Brain microvascular endothelial cell (primary cell): ENCODE results near the gene ERC2.

Experiments
- DNase-seq: peaks from one replicate; pipeline ENCODE4 v3.0.0-alpha.2; 2020
- H3K27ac ChIP-seq: fragments of 250-450 bp; sonication (Bioruptor Pico); 2 replicates; pipeline ENCODE4 v1.5.1; 2020; ENCODE audit warnings: mild to moderate bottlenecking, moderate library complexity
- H3K27me3 ChIP-seq: fragments of 250-450 bp; sonication (Bioruptor Pico); replicated peaks from 2 replicates; pipeline ENCODE4 v1.5.1; 2020; ENCODE audit warnings: mild to moderate bottlenecking
- H3K36me3 ChIP-seq: fragments of 250-450 bp; sonication (Bioruptor Pico); replicated peaks from 2 replicates; pipeline ENCODE4 v1.5.1; 2020; ENCODE audit warnings: mild to moderate bottlenecking
- H3K4me3 ChIP-seq: 2 replicates; pipeline ENCODE4 v1.5.1; 2011; ENCODE audit warnings: low read depth, mild to moderate bottlenecking, control low read depth, low read length, moderate library complexity
- in situ Hi-C: cut with HindIII; loops from 2 replicates; pipeline ENCODE4 v1.10.0; 2017; ENCODE audit warnings: low sequenced_read_pairs, low pct_ligation_motif_present
- TF ChIP-seq, protein P1 (sequence below): IDR thresholded peaks from 2 replicates; pipeline ENCODE4 v1.5.1; 2011; ENCODE audit warnings: low read depth, mild to moderate bottlenecking, moderate library complexity, low read length, control low read depth, inconsistent platforms; ENCODE audit errors: missing control alignments

Gene ERC2

DNA sequence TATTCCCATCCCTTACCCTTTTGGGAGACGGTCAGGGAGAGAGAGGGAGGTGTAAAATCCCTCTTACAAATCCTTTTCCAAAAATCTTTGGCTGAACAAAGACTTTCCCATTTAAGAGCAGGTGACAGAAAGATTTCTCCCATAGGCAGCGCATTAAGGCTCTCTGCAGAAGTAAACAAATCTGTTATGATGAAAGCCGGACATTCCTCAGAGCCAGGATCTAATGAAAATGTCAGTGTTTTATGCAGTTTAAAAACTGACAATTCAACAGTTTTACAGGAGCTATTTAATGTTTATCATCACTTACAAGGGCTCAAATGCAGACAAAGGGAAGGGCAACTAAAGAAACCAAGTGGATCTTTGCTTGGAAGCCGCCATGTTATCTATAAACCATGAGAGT is 872.8 kb downstream of the ERC2 start:
- in situ Hi-C loops = no loop called here
- DNase-seq = no peak
- Histone ChIP-seq H3K4me3 (no peak overlapping the region), H3K27ac (no peak overlapping the region), H3K27me3 (no peaks in the 10 kb centered on the region), H3K36me3 (no peaks in the 10 kb centered on the region)
- TF ChIP-seq, protein P1, sequence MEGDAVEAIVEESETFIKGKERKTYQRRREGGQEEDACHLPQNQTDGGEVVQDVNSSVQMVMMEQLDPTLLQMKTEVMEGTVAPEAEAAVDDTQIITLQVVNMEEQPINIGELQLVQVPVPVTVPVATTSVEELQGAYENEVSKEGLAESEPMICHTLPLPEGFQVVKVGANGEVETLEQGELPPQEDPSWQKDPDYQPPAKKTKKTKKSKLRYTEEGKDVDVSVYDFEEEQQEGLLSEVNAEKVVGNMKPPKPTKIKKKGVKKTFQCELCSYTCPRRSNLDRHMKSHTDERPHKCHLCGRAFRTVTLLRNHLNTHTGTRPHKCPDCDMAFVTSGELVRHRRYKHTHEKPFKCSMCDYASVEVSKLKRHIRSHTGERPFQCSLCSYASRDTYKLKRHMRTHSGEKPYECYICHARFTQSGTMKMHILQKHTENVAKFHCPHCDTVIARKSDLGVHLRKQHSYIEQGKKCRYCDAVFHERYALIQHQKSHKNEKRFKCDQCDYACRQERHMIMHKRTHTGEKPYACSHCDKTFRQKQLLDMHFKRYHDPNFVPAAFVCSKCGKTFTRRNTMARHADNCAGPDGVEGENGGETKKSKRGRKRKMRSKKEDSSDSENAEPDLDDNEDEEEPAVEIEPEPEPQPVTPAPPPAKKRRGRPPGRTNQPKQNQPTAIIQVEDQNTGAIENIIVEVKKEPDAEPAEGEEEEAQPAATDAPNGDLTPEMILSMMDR = no peak

DNA sequence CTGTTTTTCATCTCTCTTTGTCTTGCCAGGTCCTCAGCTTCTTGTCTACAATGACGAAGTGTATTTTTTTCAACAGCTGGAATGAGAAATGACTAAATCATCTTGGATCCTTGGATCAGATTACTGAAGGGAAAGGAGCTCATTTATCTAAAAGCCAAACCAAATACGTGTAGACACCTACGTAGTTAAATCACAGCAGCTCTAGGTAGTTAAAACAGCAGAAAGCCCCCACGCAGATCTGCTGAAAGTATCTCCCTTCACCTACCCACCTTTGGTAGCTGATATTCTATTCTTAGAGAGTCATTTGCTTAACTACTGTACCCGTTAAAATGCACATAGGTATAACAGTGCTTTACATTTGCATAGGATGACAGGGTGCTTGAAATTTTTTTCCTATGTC is 875.7 kb downstream of the ERC2 start:
- Histone ChIP-seq H3K27me3 (no peaks in the 10 kb centered on the region), H3K27ac (no peak overlapping the region), H3K36me3 (no peaks in the 10 kb centered on the region), H3K4me3 (no peak overlapping the region)
- no peak for DNase-seq
- in situ Hi-C loops = no loop called here
- TF ChIP-seq, protein P1 = no peak

DNA sequence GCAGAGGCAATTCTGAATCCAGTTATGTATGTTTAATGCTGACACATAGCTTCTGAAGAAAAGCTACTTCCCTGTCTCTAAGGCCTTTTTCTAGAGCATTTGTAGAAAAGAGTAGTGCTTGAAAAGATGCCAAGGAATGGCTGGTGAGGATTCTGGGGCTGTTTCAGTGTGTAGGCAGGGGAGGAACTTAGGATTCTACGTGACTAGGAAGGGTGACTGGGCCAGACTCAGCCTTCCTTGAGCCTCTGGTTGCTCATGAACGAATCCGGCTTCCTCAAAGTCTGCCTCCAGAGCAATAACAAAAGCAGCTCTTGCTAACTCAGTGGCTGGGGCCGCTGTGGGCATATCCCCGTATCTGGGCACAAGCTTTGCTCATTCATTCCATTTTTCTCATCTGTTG is 876.4 kb downstream of the ERC2 start:
- in situ Hi-C loops = no loop called here
- no peak for DNase-seq
- TF ChIP-seq, protein P1 = no peak
- no peaks in the 10 kb centered on the region for H3K36me3 ChIP-seq
- H3K4me3 ChIP-seq = no peak overlapping the region
- no peaks in the 10 kb centered on the region for H3K27me3 ChIP-seq
- no peak overlapping the region for H3K27ac ChIP-seq

DNA sequence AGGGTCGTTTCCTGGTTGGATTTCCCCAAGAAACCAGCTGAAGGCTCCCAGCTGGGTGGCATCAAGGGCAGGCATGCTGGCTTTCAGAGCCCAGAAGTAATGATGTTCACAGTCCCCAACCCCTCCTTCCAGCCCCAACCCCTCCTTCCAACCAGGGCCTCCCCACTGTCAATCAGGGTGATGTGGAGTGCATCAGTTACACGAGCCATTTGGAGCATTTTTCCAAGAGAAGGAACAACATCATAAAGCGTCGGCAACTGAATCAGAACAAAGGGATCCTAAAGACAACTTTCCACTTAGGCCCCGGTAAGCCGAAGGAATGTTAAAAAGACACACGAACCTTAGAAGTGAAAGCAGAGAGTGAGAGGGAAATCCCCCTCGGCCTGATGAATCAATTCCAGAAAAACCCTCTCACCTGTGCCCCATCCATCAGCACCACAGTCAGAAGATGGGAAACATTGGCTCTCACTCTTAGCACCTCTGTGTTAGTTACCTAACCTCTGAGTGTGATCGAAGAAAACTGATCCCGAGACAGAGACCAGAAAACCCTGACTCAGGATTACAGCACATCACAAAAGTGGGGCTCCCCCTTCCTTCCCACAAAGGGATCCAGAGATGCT is 880.0 kb downstream of the ERC2 start:
- Histone ChIP-seq H3K27ac (no peak overlapping the region), H3K27me3 (no peaks in the 10 kb centered on the region), H3K36me3 (no peaks in the 10 kb centered on the region), H3K4me3 (no peak overlapping the region)
- in situ Hi-C loops = no loop called here
- TF ChIP-seq, protein P1 = no peak
- DNase-seq = no peak

DNA sequence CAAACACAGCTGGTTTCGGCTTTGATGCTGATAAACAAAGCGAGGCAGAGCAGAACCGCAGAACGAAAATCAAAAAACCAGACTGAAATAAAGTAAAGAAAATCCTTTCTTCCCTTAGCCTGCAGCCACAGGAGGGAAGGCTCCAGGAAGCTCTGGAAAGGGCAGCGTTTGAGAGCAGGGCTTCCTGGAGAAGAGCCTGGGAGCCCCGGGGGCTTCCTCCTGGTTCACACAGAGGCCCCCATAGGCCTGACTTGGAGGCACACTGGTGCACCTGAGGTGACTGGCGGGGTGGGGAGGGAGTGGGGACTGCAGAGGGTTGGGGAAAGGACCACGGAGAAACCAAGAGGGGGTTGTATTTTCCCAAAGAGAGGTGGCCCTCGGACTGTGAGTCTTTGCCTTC is 882.4 kb downstream of the ERC2 start:
- in situ Hi-C loops = no loop called here
- no peaks in the 10 kb centered on the region for H3K36me3 ChIP-seq
- no peak overlapping the region for H3K27ac ChIP-seq
- H3K27me3 ChIP-seq = no peaks in the 10 kb centered on the region
- TF ChIP-seq, protein P1 = no peak
- no peak for DNase-seq
- no peak overlapping the region for H3K4me3 ChIP-seq

DNA sequence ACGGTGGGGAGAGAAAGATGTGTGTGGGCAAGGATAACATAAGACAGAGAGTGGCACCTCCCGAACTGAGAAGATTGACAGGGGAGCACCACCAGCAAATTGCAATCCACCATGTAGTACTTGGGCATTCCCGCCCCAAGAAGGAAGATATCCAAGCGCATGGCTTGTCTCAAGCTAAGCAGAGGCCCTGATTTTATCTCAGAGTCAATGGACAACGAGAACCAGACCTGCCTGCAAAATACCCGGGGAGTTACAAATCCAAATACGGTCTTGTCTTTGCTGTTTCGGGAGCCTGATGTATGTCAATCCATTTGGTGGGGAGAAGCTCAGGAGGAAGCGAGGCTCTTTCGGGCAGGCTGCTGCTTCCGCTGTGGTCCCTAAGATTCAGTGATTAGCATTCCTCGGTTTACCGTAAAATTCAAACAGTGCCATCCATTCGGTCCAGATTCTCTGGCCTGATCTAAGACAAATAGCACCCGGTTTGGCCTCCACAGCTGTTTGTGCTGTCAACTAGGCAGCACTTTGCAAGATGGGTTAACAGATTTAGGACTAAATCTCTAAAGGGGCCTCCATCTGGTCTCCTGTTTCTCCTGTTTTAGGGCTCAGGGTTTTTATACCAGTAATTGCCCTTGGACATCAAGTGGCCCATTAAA is 883.4 kb downstream of the ERC2 start:
- H3K4me3 ChIP-seq = no peak overlapping the region

More for the DNA sequence above, 883.4 kb downstream of the ERC2 start:
- no peak for DNase-seq
- no peak overlapping the region for H3K27ac ChIP-seq
- H3K27me3 ChIP-seq = no peaks in the 10 kb centered on the region
- TF ChIP-seq, protein P1 = no peak
- in situ Hi-C loops = no loop called here
- H3K36me3 ChIP-seq = no peaks in the 10 kb centered on the region
